SJCRH30 (cell line): ENCODE measurements around the gene BCL2L11. TPM values are rescaled to one million over a fixed set of nuclear protein-coding genes. Genes with fewer than 3 reads are reported as not detected.

Experiments used
- DNase-seq, 2 experiments: peaks; one replicate each; pipeline ENCODE4 v3.0.0-alpha.2; 2015 to 2020
- H3K27ac ChIP-seq: fragments of 250-450 bp; sonication (Bioruptor Pico); 2 replicates; pipeline ENCODE4 v1.5.1; 2020; ENCODE audit warnings: mild to moderate bottlenecking, moderate library complexity
- H3K27me3 ChIP-seq: fragments of 250-450 bp; sonication (Bioruptor Pico); 2 replicates; pipeline ENCODE4 v1.5.1; 2020; ENCODE audit warnings: mild to moderate bottlenecking, moderate library complexity
- H3K36me3 ChIP-seq: fragments of 250-450 bp; sonication (Bioruptor Pico); 2 replicates; pipeline ENCODE4 v1.5.1; 2020; ENCODE audit warnings: mild to moderate bottlenecking, moderate library complexity
- H3K4me1 ChIP-seq: fragments of 250-450 bp; sonication (Bioruptor Pico); 2 replicates; pipeline ENCODE4 v1.5.1; 2020; ENCODE audit warnings: mild to moderate bottlenecking, moderate library complexity
- H3K4me3 ChIP-seq: fragments of 250-450 bp; sonication (Bioruptor Pico); 2 replicates; pipeline ENCODE4 v1.5.1; 2020; ENCODE audit warnings: mild to moderate bottlenecking, moderate library complexity
- H3K9me3 ChIP-seq: fragments of 250-450 bp; sonication (Bioruptor Pico); replicated peaks from 2 replicates; pipeline ENCODE4 v1.5.1; 2020; ENCODE audit warnings: mild to moderate bottlenecking, moderate library complexity
- total RNA-seq: library from RNA; depleted of rRNA; stranded (reverse); fragments of >200 nt; shearing (Covaris generic); gene quantifications from 2 replicates; pipeline ENCODE4 v1.2.3, GENCODE V29; 2014

The BCL2L11 gene
- total RNA-seq, 1 experiment from 2014 or later, result 13.7 TPM

- peak; percentile 53 to 67 for DNase-seq
- Histone ChIP-seq H3K9me3 (no peaks in the 10 kb centered on the region), H3K27me3 (no peaks in the 10 kb centered on the region), H3K4me3 (no peak overlapping the region), H3K4me1 (peaks cover 13% of the 10 kb centered on the region), H3K27ac (peak overlapping the region; percentile 38), H3K36me3 (no peaks in the 10 kb centered on the region)
Measured at GRCh38 chr2:111178730-111179405, 58.2 kb downstream of the BCL2L11 start.

- no peaks in the 10 kb centered on the region for H3K9me3 ChIP-seq
- no peaks in the 10 kb centered on the region for H3K27me3 ChIP-seq
- no peak for DNase-seq
- H3K27ac ChIP-seq, result no peak overlapping the region
- H3K36me3 ChIP-seq, result no peaks in the 10 kb centered on the region
- no peak overlapping the region for H3K4me3 ChIP-seq
- peaks cover 13% of the 10 kb centered on the region for H3K4me1 ChIP-seq
Measured at GRCh38 chr2:111182121-111182520, 61.4 kb downstream of the BCL2L11 start.

GRCh38 chr2:111182740-111183139, 62.0 kb downstream of the BCL2L11 start:
- no peak for DNase-seq
- H3K27me3 ChIP-seq, result no peaks in the 10 kb centered on the region
- peaks cover 13% of the 10 kb centered on the region for H3K4me1 ChIP-seq
- H3K36me3 ChIP-seq, result no peaks in the 10 kb centered on the region
- H3K9me3 ChIP-seq, result no peaks in the 10 kb centered on the region
- no peak overlapping the region for H3K4me3 ChIP-seq
- no peak overlapping the region for H3K27ac ChIP-seq

GRCh38 chr2:111184725-111185310, 64.1 kb downstream of the BCL2L11 start:
- Histone ChIP-seq H3K4me3 (no peak overlapping the region), H3K4me1 (no peaks in the 10 kb centered on the region), H3K9me3 (no peaks in the 10 kb centered on the region), H3K36me3 (no peaks in the 10 kb centered on the region), H3K27me3 (no peaks in the 10 kb centered on the region), H3K27ac (no peak overlapping the region)
- no peak for DNase-seq

- H3K36me3 ChIP-seq, result no peaks in the 10 kb centered on the region
- no peaks in the 10 kb centered on the region for H3K4me1 ChIP-seq
- H3K9me3 ChIP-seq, result no peaks in the 10 kb centered on the region
- no peaks in the 10 kb centered on the region for H3K27me3 ChIP-seq
- no peak overlapping the region for H3K4me3 ChIP-seq
- no peak overlapping the region for H3K27ac ChIP-seq
- DNase-seq, result no peak
Measured at GRCh38 chr2:111185361-111186022, 64.8 kb downstream of the BCL2L11 start.

- no peak for DNase-seq
- no peaks in the 10 kb centered on the region for H3K36me3 ChIP-seq
- no peaks in the 10 kb centered on the region for H3K27me3 ChIP-seq
- H3K4me3 ChIP-seq, result no peak overlapping the region
- no peaks in the 10 kb centered on the region for H3K4me1 ChIP-seq
- H3K27ac ChIP-seq, result no peak overlapping the region
- no peaks in the 10 kb centered on the region for H3K9me3 ChIP-seq
Measured at GRCh38 chr2:111186121-111186715, 65.5 kb downstream of the BCL2L11 start.

- no peak overlapping the region for H3K27ac ChIP-seq
- no peaks in the 10 kb centered on the region for H3K4me1 ChIP-seq
- no peak for DNase-seq
- no peaks in the 10 kb centered on the region for H3K36me3 ChIP-seq
- no peaks in the 10 kb centered on the region for H3K9me3 ChIP-seq
- no peak overlapping the region for H3K4me3 ChIP-seq
- no peaks in the 10 kb centered on the region for H3K27me3 ChIP-seq
Measured at GRCh38 chr2:111186933-111187332, 66.2 kb downstream of the BCL2L11 start.

GRCh38 chr2:111188681-111189080, 68.0 kb downstream of the BCL2L11 start:
- no peak overlapping the region for H3K27ac ChIP-seq
- no peak overlapping the region for H3K4me3 ChIP-seq
- no peak for DNase-seq
- H3K27me3 ChIP-seq, result no peaks in the 10 kb centered on the region
- H3K36me3 ChIP-seq, result no peaks in the 10 kb centered on the region
- H3K9me3 ChIP-seq, result no peaks in the 10 kb centered on the region
- H3K4me1 ChIP-seq, result no peaks in the 10 kb centered on the region; the same call in 1 of the 2 replicates

GRCh38 chr2:111189106-111189505, 68.4 kb downstream of the BCL2L11 start:
- Histone ChIP-seq H3K4me3 (no peak overlapping the region), H3K9me3 (no peaks in the 10 kb centered on the region), H3K36me3 (no peaks in the 10 kb centered on the region), H3K4me1 (no peaks in the 10 kb centered on the region; the same call in 1 of the 2 replicates), H3K27me3 (no peaks in the 10 kb centered on the region), H3K27ac (no peak overlapping the region)
- DNase-seq, result no peak

- DNase-seq, result no peak
- Histone ChIP-seq H3K27ac (no peak overlapping the region), H3K4me1 (no peaks in the 10 kb centered on the region; the same call in 1 of the 2 replicates), H3K27me3 (no peaks in the 10 kb centered on the region), H3K9me3 (no peaks in the 10 kb centered on the region), H3K4me3 (no peak overlapping the region), H3K36me3 (no peaks in the 10 kb centered on the region)
Measured at GRCh38 chr2:111190816-111191540, 70.3 kb downstream of the BCL2L11 start.

GRCh38 chr2:111191877-111192276, 71.2 kb downstream of the BCL2L11 start:
- Histone ChIP-seq H3K9me3 (no peaks in the 10 kb centered on the region), H3K27ac (no peak overlapping the region), H3K36me3 (no peaks in the 10 kb centered on the region), H3K4me3 (no peak overlapping the region), H3K27me3 (no peaks in the 10 kb centered on the region), H3K4me1 (no peaks in the 10 kb centered on the region; the same call in none of the 2 replicates)
- no peak for DNase-seq

GRCh38 chr2:111192776-111193368, 72.2 kb downstream of the BCL2L11 start:
- no peak for DNase-seq

GRCh38 chr2:111194835-111195621, 74.3 kb downstream of the BCL2L11 start:
- Histone ChIP-seq H3K27ac (no peak overlapping the region), H3K27me3 (no peaks in the 10 kb centered on the region), H3K4me3 (no peak overlapping the region), H3K9me3 (no peaks in the 10 kb centered on the region), H3K36me3 (no peaks in the 10 kb centered on the region), H3K4me1 (peaks cover 4% of the 10 kb centered on the region)
- DNase-seq, result peak; percentile 54 to 67

More at GRCh38 chr2:111192776-111193368, 72.2 kb downstream of the BCL2L11 start:
- no peaks in the 10 kb centered on the region; the same call in none of the 2 replicates for H3K4me1 ChIP-seq
- no peaks in the 10 kb centered on the region for H3K36me3 ChIP-seq
- no peak overlapping the region for H3K4me3 ChIP-seq
- H3K9me3 ChIP-seq, result no peaks in the 10 kb centered on the region
- no peaks in the 10 kb centered on the region for H3K27me3 ChIP-seq
- H3K27ac ChIP-seq, result no peak overlapping the region

GRCh38 chr2:111196435-111196834, 75.7 kb downstream of the BCL2L11 start:
- H3K4me1 ChIP-seq, result peaks cover 10% of the 10 kb centered on the region
- H3K27ac ChIP-seq, result no peak overlapping the region
- H3K27me3 ChIP-seq, result no peaks in the 10 kb centered on the region
- no peaks in the 10 kb centered on the region for H3K36me3 ChIP-seq
- H3K4me3 ChIP-seq, result no peak overlapping the region
- peak; percentile 31 to 56 for DNase-seq
- no peaks in the 10 kb centered on the region for H3K9me3 ChIP-seq
